Measurements from ENCODE around the gene LSM14B.

LSM14B gene

GRCh38 chr20:62155428-62156253 lies 33.4 kb downstream of the LSM14B start:
- Histone ChIP-seq H3K79me2 (peaks cover 50% of the 10 kb centered on the region), H3K9ac (no peak overlapping the region), H3K27ac (no peak overlapping the region), H3K4me2 (ENCODE audit: low read length) (no peak overlapping the region), H2AFZ (no peak overlapping the region), H3K36me3 (ENCODE audit: control insufficient read depth, insufficient read depth, low read length) (no peaks in the 10 kb centered on the region), H3K4me1 (peaks cover 3% of the 10 kb centered on the region), H3K4me3 (ENCODE audit: low read depth, low read length) (no peak overlapping the region), H3K9me3 (ENCODE audit: control insufficient read depth, low read length) (no peaks in the 10 kb centered on the region), H3K27me3 (ENCODE audit: control insufficient read depth, insufficient read depth, low read length) (no peaks in the 10 kb centered on the region)
- no peak for TF ChIP-seq CTCF (IDR thresholded peaks at IDR 0.05)

- H3K9me3 ChIP-seq (ENCODE audit: control insufficient read depth, low read length) = no peaks in the 10 kb centered on the region
- H3K27me3 ChIP-seq (ENCODE audit: control insufficient read depth, insufficient read depth, low read length) = no peaks in the 10 kb centered on the region
- H3K4me3 ChIP-seq (ENCODE audit: low read depth, low read length) = no peak overlapping the region
- H3K27ac ChIP-seq = no peak overlapping the region
- H3K9ac ChIP-seq = no peak overlapping the region
- TF ChIP-seq CTCF (IDR thresholded peaks at IDR 0.05) = no peak
- H3K79me2 ChIP-seq = peaks cover 48% of the 10 kb centered on the region
- no peaks in the 10 kb centered on the region for H3K36me3 ChIP-seq (ENCODE audit: control insufficient read depth, insufficient read depth, low read length)
- H3K4me2 ChIP-seq (ENCODE audit: low read length) = no peak overlapping the region
- peaks cover 3% of the 10 kb centered on the region for H3K4me1 ChIP-seq
- H2AFZ ChIP-seq = no peak overlapping the region
Observed at GRCh38 chr20:62156254-62156556, 33.9 kb downstream of the LSM14B start.

- peak; percentile 68 for TF ChIP-seq CTCF (IDR thresholded peaks at IDR 0.05)
- Histone ChIP-seq H3K4me2 (ENCODE audit: low read length) (no peak overlapping the region), H3K36me3 (ENCODE audit: control insufficient read depth, insufficient read depth, low read length) (no peaks in the 10 kb centered on the region), H3K9me3 (ENCODE audit: control insufficient read depth, low read length) (no peaks in the 10 kb centered on the region), H2AFZ (no peak overlapping the region), H3K27ac (no peak overlapping the region), H3K4me3 (ENCODE audit: low read depth, low read length) (no peak overlapping the region), H3K27me3 (ENCODE audit: control insufficient read depth, insufficient read depth, low read length) (no peaks in the 10 kb centered on the region), H3K9ac (no peak overlapping the region), H3K79me2 (peaks cover 47% of the 10 kb centered on the region), H3K4me1 (peaks cover 3% of the 10 kb centered on the region)
Observed at GRCh38 chr20:62156592-62157386, 34.5 kb downstream of the LSM14B start.

GRCh38 chr20:62157387-62158087 lies 35.3 kb downstream of the LSM14B start:
- H3K27me3 ChIP-seq (ENCODE audit: control insufficient read depth, insufficient read depth, low read length) = no peaks in the 10 kb centered on the region
- no peak overlapping the region for H3K9ac ChIP-seq
- TF ChIP-seq CTCF (IDR thresholded peaks at IDR 0.05) = no peak
- H3K4me1 ChIP-seq = peaks cover 3% of the 10 kb centered on the region
- no peaks in the 10 kb centered on the region for H3K36me3 ChIP-seq (ENCODE audit: control insufficient read depth, insufficient read depth, low read length)
- H3K27ac ChIP-seq = no peak overlapping the region
- peaks cover 39% of the 10 kb centered on the region for H3K79me2 ChIP-seq
- no peak overlapping the region for H3K4me3 ChIP-seq (ENCODE audit: low read depth, low read length)
- no peaks in the 10 kb centered on the region for H3K9me3 ChIP-seq (ENCODE audit: control insufficient read depth, low read length)
- no peak overlapping the region for H3K4me2 ChIP-seq (ENCODE audit: low read length)
- H2AFZ ChIP-seq = no peak overlapping the region
